Activated naive CD4-positive, alpha-beta T cell treated with anti-CD3 and anti-CD28 coated beads, Interleukin-2, amount 50 U/mL, for 24 hours (primary cell): ENCODE results near the gene PPP1R16B.

Experiments used
- H3K27ac Mint-ChIP-seq: one replicate; pipeline ENCODE4 v1.8.0; 2021; ENCODE audit warnings: mild to moderate bottlenecking, mixed read lengths
- H3K27me3 Mint-ChIP-seq: one replicate; pipeline ENCODE4 v1.8.0; 2021; ENCODE audit warnings: mixed read lengths
- H3K36me3 Mint-ChIP-seq: one replicate; pipeline ENCODE4 v1.8.0; 2021; ENCODE audit warnings: mixed read lengths
- H3K4me1 Mint-ChIP-seq: one replicate; pipeline ENCODE4 v1.8.0; 2021; ENCODE audit warnings: mixed read lengths
- H3K4me3 Mint-ChIP-seq: one replicate; pipeline ENCODE4 v1.8.0; 2021; ENCODE audit warnings: mild to moderate bottlenecking, mixed read lengths
- H3K9me3 Mint-ChIP-seq: one replicate; pipeline ENCODE4 v1.8.0; 2021; ENCODE audit warnings: mixed read lengths

The PPP1R16B gene

GRCh38 chr20:38805502-38805957 is at the start of gene PPP1R16B:
TSS of gene PPP1R16B (plus strand) at chr20:38805697. CDS start at chr20:38835926, 30,229 bp downstream.
- Mint-ChIP-seq H3K9me3 (no peaks in the 10 kb centered on the region), H3K4me1 (peaks cover 54% of the 10 kb centered on the region), H3K36me3 (peaks cover 5% of the 10 kb centered on the region), H3K4me3 (peak within 1 kb of the TSS; percentile 86), H3K27me3 (no peaks in the 10 kb centered on the region), H3K27ac (peak within 1 kb of the TSS; percentile 90)

- Mint-ChIP-seq H3K4me1 (peaks cover 3% of the 10 kb centered on the region), H3K4me3 (no peak overlapping the region), H3K36me3 (peaks cover 39% of the 10 kb centered on the region), H3K27ac (no peak overlapping the region), H3K27me3 (no peaks in the 10 kb centered on the region), H3K9me3 (no peaks in the 10 kb centered on the region)
These were observed 48.2 kb upstream of the PPP1R16B start for GRCh38 chr20:38757145-38757775.

GRCh38 chr20:38759106-38759505 is 46.4 kb upstream of the PPP1R16B start:
- no peaks in the 10 kb centered on the region for H3K9me3 Mint-ChIP-seq
- H3K27me3 Mint-ChIP-seq, result no peaks in the 10 kb centered on the region
- peaks cover 35% of the 10 kb centered on the region for H3K36me3 Mint-ChIP-seq
- H3K4me1 Mint-ChIP-seq, result peaks cover 10% of the 10 kb centered on the region
- no peak overlapping the region for H3K4me3 Mint-ChIP-seq
- no peak overlapping the region for H3K27ac Mint-ChIP-seq

DNA sequence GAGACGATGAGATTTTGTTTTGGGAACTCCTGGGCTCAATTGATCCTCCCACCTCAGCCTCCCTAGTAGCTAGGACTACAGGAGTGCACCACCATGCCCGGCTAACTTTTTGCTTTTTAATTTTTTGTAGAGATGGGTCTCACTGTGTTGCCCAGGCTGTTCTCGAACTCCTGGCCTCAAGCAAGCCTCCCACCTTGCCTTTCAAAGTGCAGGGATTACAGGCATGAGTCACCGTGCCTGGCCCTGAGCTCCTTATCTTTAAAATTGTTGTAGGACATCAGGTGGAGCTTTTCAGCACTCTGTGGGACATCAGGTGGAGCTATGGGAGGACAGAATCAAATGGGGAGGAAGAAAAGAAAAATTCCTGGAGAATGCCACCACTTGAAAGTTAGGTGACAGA is 44.5 kb upstream of the PPP1R16B start:
- H3K4me1 Mint-ChIP-seq, result peaks cover 21% of the 10 kb centered on the region
- H3K9me3 Mint-ChIP-seq, result no peaks in the 10 kb centered on the region
- H3K36me3 Mint-ChIP-seq, result peaks cover 29% of the 10 kb centered on the region
- no peaks in the 10 kb centered on the region for H3K27me3 Mint-ChIP-seq
- H3K4me3 Mint-ChIP-seq, result no peak overlapping the region
- H3K27ac Mint-ChIP-seq, result no peak overlapping the region

DNA sequence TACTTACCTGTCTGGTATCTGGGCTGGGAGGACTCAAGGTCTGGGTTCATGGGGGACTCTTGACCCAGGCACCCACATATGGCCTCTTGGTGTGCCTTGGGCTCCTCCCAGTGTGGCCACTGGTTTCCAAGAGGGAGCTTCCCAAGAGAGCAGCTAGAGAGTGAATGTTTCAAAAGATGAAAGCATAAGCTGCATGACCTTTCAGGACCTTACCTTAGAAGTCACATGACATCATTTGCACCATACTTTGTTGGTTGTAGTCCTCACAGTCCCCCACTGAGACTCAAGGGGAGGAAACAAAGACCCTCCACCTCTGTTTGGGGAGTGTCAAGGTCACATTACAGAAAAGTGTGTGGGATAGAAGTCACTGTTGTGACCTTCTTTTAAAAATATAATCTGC is 43.3 kb upstream of the PPP1R16B start:
- H3K4me3 Mint-ChIP-seq, result no peak overlapping the region

GRCh38 chr20:38763616-38764015 is 41.9 kb upstream of the PPP1R16B start:
- Mint-ChIP-seq H3K4me1 (peaks cover 21% of the 10 kb centered on the region), H3K4me3 (no peak overlapping the region), H3K27ac (peak overlapping the region; percentile 15), H3K27me3 (no peaks in the 10 kb centered on the region), H3K36me3 (peaks cover 24% of the 10 kb centered on the region), H3K9me3 (no peaks in the 10 kb centered on the region)

More for the DNA sequence above, 43.3 kb upstream of the PPP1R16B start:
- peak overlapping the region; percentile 56 for H3K27ac Mint-ChIP-seq
- no peaks in the 10 kb centered on the region for H3K27me3 Mint-ChIP-seq
- H3K36me3 Mint-ChIP-seq, result peaks cover 26% of the 10 kb centered on the region
- peaks cover 21% of the 10 kb centered on the region for H3K4me1 Mint-ChIP-seq
- no peaks in the 10 kb centered on the region for H3K9me3 Mint-ChIP-seq

DNA sequence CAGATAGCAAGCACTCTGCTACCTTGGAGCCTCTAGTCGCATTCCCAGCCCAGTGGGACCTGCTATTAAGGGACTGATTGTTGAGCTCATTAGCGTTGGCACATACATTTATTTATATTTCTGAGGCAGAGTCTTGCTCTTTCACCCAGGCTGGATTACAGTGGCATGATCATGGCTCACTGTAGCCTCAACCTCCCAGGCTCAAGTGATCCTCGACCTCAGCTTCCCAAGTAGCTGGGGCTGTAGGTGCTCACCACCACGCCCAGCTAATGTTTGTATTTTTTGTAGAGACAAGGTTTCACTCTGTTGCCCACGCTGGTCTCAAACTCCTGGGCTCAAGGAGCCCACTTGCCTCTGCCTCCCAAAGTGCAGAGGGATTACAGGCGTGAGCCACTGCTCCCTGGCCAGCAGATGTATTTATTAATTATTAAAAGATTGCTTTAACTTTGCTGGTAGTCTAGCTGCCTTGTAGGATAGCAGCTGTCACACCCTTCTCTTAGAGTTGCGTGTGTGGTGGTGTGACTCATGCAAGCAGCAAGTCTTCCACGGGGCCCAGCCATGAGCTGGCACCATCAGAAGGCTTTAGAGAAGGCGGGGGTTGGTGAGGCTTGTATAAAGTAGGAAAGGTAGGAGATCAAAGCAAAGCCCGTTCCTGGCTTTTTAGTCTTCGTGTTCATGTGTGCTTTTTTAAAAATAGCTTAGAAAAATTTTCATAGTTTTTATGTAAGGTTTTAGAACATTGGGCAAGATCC is 40.8 kb upstream of the PPP1R16B start:
- Mint-ChIP-seq H3K9me3 (no peaks in the 10 kb centered on the region), H3K36me3 (peaks cover 28% of the 10 kb centered on the region), H3K4me3 (no peak overlapping the region), H3K27ac (no peak overlapping the region), H3K4me1 (peaks cover 21% of the 10 kb centered on the region), H3K27me3 (no peaks in the 10 kb centered on the region)

- Mint-ChIP-seq H3K36me3 (peaks cover 18% of the 10 kb centered on the region), H3K9me3 (no peaks in the 10 kb centered on the region), H3K4me1 (peaks cover 18% of the 10 kb centered on the region), H3K27ac (no peak overlapping the region), H3K27me3 (no peaks in the 10 kb centered on the region), H3K4me3 (no peak overlapping the region)
These were observed 39.4 kb upstream of the PPP1R16B start for GRCh38 chr20:38766071-38766470.

DNA sequence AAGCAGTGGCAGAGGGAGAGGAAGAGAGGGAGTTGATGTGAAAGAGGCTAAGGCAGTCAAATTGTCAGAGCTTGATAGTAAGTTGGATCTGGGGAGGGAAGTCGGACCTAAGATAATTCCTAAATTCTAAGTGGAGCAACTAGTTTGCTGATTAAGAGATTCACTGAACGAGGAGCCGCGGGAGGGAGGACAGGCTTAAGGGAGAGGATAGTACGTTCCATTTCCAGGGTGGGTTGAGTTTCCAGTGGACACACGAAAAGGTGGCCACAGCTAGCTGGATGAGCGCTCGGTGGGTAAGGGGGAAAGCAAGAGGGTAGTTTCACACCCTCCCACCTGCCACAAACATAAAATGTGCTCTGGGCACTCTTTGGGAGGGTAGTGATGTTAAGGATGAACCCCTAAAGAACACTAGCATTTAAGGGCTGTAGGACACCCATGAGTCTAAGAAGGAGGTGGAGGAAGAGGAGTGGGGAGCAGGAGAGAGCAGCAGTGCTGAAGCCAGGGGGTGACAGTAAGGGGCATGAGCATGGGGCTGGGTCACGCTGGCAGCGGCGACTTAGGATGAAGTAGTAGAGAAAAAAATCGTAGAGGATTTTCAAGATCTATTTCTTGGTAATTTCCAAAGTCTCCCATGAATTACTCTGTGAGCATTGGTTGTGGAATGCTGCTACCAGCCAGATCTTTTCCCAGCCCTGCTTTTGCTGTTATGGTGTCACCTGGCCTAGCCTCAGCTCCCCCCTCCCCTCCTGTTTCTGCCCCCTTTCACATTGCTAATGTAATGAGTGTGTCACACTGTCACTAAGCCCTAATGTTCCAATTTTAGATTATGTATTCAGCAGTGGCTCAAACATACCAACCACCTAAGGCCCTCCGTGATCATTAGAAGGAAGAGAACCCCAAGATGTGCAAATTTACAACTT is 35.9 kb upstream of the PPP1R16B start:
- H3K27ac Mint-ChIP-seq, result peak overlapping the region; percentile 79
- H3K4me1 Mint-ChIP-seq, result peaks cover 7% of the 10 kb centered on the region
- no peaks in the 10 kb centered on the region for H3K27me3 Mint-ChIP-seq
- peaks cover 35% of the 10 kb centered on the region for H3K36me3 Mint-ChIP-seq
- peaks cover 6% of the 10 kb centered on the region for H3K9me3 Mint-ChIP-seq
- H3K4me3 Mint-ChIP-seq, result no peak overlapping the region

DNA sequence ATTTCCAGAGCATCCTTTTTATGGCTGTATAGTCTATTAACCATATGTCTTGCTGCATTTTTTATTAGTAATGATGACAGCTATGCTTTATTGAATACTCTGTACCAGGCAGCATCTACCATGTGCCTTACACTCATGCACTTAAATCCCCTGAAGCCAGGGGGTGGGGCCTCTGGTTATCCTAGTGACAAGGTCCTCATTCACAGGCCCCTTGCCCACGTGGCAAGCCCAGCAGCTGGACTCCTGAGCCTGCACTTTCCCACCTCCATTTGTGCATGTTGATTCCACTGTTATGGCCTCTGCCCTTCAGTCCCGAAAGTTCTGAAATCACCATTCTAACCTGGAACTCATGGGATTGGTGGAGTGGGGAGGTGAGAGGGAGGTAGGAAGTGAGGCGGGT is 35.0 kb upstream of the PPP1R16B start:
- H3K4me3 Mint-ChIP-seq, result no peak overlapping the region
- no peaks in the 10 kb centered on the region for H3K4me1 Mint-ChIP-seq
- H3K27me3 Mint-ChIP-seq, result no peaks in the 10 kb centered on the region
- peaks cover 36% of the 10 kb centered on the region for H3K36me3 Mint-ChIP-seq
- no peak overlapping the region for H3K27ac Mint-ChIP-seq
- H3K9me3 Mint-ChIP-seq, result peaks cover 6% of the 10 kb centered on the region

- peaks cover 6% of the 10 kb centered on the region for H3K9me3 Mint-ChIP-seq
- H3K4me3 Mint-ChIP-seq, result no peak overlapping the region
- H3K36me3 Mint-ChIP-seq, result peaks cover 34% of the 10 kb centered on the region
- H3K27me3 Mint-ChIP-seq, result no peaks in the 10 kb centered on the region
- no peak overlapping the region for H3K27ac Mint-ChIP-seq
- no peaks in the 10 kb centered on the region for H3K4me1 Mint-ChIP-seq
These were observed 34.5 kb upstream of the PPP1R16B start for GRCh38 chr20:38770970-38771369.

DNA sequence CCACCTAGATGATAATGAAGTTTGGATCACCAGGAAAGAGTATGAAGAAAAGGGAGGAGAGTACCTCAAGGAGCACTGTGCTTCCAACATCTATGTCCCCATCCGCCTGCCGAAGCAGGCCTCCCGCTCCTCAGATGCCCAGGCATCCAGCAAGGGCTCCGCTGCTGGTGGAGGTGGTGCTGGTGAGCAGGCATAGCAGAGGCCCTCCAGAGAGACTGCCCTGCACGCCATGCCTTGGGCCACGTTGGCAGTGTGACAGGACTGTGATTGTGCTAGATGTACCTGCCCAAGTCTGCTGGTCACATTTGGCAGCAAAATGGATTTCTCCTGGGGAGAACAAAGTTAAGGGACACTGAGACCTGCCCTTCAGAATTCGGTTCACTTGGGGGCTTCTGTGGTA is 33.9 kb upstream of the PPP1R16B start:
- no peaks in the 10 kb centered on the region for H3K27me3 Mint-ChIP-seq
- H3K36me3 Mint-ChIP-seq, result peaks cover 34% of the 10 kb centered on the region
- H3K27ac Mint-ChIP-seq, result no peak overlapping the region
- H3K4me3 Mint-ChIP-seq, result no peak overlapping the region
- peaks cover 6% of the 10 kb centered on the region for H3K9me3 Mint-ChIP-seq
- H3K4me1 Mint-ChIP-seq, result no peaks in the 10 kb centered on the region

DNA sequence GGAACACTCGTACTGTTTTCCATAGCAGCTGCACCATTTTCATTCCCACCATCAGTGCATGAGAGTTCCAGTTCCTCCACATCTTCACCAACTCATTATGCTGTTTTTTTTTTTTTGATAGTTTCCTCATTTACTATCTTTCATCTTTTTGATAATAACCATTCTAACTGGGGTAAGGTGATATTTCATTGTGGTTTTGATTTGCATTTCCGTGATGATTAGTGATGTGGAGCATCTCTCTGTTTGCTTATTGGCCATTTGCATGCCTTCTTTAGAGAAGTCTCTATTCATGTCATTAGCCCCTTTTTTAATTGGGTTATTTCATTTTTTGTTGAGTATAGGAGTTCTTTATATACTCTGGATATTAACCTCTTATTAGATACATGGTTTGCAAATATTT is 31.3 kb upstream of the PPP1R16B start:
- no peak overlapping the region for H3K4me3 Mint-ChIP-seq
- H3K27ac Mint-ChIP-seq, result no peak overlapping the region
- peaks cover 32% of the 10 kb centered on the region for H3K36me3 Mint-ChIP-seq
- peaks cover 6% of the 10 kb centered on the region for H3K9me3 Mint-ChIP-seq
- H3K27me3 Mint-ChIP-seq, result no peaks in the 10 kb centered on the region
- no peaks in the 10 kb centered on the region for H3K4me1 Mint-ChIP-seq

DNA sequence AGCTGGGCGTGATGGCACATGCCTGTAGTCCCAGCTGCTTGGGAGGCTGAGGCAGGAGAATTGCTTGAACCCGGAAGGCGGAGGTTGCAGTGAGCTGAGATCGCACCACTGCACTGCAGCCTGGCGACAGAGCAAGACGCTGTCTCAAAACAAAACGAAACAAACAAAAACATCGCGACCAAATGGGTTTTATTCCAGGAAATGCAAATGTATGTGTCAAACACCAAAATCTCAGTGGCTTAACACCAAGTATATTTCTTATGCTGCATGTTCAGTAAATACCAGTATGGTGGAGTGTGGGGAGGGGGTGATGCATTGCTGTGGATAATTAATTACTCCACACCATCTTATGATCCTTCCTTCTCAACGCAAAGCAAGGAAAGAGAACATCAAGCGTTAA is 29.1 kb upstream of the PPP1R16B start:
- Mint-ChIP-seq H3K27me3 (no peaks in the 10 kb centered on the region), H3K4me3 (no peak overlapping the region), H3K27ac (no peak overlapping the region), H3K36me3 (peaks cover 26% of the 10 kb centered on the region), H3K4me1 (peaks cover 9% of the 10 kb centered on the region), H3K9me3 (peaks cover 6% of the 10 kb centered on the region)

- Mint-ChIP-seq H3K27ac (no peak overlapping the region), H3K27me3 (no peaks in the 10 kb centered on the region), H3K36me3 (peaks cover 3% of the 10 kb centered on the region), H3K4me1 (peaks cover 9% of the 10 kb centered on the region), H3K9me3 (no peaks in the 10 kb centered on the region), H3K4me3 (no peak overlapping the region)
These were observed 26.0 kb upstream of the PPP1R16B start for GRCh38 chr20:38779247-38780097.
